Mucosa of stomach (tissue), 1 donor: Measurements from ENCODE around the gene GNA15.

ENCODE experiments used
- H3K27me3 ChIP-seq: one replicate; pipeline ENCODE4 v1.7.0; 2013; ENCODE audit warnings: mild to moderate bottlenecking, low read length; ENCODE audit not compliant: control insufficient read depth, insufficient read depth
- H3K36me3 ChIP-seq: one replicate; pipeline ENCODE4 v1.7.0; 2013; ENCODE audit warnings: low read length; ENCODE audit not compliant: control insufficient read depth, insufficient read depth
- H3K4me1 ChIP-seq: one replicate; pipeline ENCODE4 v1.7.0; 2013; ENCODE audit warnings: mild to moderate bottlenecking, low read length; ENCODE audit not compliant: control insufficient read depth, insufficient read depth
- H3K4me3 ChIP-seq: one replicate; pipeline ENCODE4 v1.7.0; 2013; ENCODE audit warnings: low read length
- H3K9ac ChIP-seq: one replicate; pipeline ENCODE4 v1.7.0; 2013; ENCODE audit warnings: mild to moderate bottlenecking, low read length, moderate library complexity
- H3K9me3 ChIP-seq: one replicate; pipeline ENCODE4 v1.7.0; 2013; ENCODE audit warnings: mild to moderate bottlenecking, low read length, moderate library complexity; ENCODE audit not compliant: control insufficient read depth
- donor health status: Pancreatic carcinoma.

GNA15 gene

DNA sequence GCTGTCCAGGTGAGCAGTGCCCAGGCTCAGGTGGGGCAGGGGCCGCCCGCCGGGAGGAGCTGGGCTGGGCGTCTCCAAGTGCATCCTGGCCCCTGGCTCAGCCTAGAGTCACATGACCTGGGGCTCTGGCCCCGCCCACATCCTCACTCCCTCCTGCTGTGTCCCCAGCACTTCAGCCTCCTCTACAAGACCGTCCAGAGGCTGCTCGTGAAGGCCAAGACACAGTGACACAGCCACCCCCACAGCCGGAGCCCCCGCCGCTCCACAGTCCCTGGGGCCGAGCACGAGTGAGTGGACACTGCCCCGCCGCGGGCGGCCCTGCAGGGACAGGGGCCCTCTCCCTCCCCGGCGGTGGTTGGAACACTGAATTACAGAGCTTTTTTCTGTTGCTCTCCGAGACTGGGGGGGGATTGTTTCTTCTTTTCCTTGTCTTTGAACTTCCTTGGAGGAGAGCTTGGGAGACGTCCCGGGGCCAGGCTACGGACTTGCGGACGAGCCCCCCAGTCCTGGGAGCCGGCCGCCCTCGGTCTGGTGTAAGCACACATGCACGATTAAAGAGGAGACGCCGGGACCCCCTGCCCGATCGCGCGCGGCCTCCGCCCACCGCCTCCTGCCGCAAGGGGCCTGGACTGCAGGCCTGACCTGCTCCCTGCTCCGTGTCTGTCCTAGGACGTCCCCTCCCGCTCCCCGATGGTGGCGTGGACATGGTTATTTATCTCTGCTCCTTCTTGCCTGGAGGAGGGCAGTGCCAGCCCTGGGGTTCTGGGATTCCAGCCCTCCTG is 71.8 kb downstream of the GNA15 start:
- Histone ChIP-seq H3K9me3 (no peaks in the 10 kb centered on the region), H3K4me3 (no peak overlapping the region), H3K36me3 (no peaks in the 10 kb centered on the region), H3K4me1 (no peaks in the 10 kb centered on the region), H3K27me3 (no peaks in the 10 kb centered on the region), H3K9ac (no peak overlapping the region)

DNA sequence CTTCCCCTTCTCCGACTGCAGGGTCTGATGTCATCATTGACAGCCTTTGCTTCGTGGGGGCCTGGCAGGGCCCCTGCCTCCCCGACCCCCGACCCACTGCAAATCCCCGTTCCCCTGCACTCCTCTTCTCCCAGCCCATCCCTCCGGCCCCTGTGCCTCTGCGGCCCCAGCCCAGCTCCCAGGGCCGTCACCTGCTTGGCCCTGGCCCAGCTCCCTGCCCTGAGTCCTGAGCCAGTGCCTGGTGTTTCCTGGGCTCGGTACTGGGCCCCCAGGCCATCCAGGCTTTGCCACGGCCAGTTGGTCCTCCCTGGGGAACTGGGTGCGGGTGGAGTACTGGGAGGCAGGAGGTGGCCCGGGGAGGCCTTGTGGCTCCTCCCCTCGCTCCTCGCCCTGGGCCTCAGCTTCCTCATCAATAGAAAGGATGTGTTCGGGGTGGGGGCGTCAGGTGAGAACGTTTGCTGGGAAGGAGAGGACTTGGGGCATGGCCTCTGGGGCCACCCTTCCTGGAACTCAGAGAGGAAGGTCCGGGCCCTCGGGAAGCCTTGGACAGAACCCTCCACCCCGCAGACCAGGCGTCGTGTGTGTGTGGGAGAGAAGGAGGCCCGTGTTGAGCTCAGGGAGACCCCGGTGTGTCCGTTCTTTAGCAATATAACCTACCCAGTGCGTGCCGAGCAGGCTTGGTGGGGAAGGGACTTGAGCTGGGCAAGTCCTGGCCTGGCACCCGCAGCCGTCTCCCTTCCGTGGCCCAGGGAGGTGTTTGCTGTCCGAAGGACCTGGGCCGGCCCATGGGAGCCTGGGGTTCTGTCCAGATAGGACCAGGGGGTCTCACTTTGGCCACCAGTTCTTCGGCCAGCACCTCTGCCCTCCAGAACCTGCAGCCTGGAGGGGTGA is 72.7 kb downstream of the GNA15 start:
- no peak overlapping the region for H3K9ac ChIP-seq
- no peak overlapping the region for H3K4me3 ChIP-seq
- H3K9me3 ChIP-seq, result no peaks in the 10 kb centered on the region
- no peaks in the 10 kb centered on the region for H3K27me3 ChIP-seq
- H3K36me3 ChIP-seq, result no peaks in the 10 kb centered on the region
- H3K4me1 ChIP-seq, result no peaks in the 10 kb centered on the region

DNA sequence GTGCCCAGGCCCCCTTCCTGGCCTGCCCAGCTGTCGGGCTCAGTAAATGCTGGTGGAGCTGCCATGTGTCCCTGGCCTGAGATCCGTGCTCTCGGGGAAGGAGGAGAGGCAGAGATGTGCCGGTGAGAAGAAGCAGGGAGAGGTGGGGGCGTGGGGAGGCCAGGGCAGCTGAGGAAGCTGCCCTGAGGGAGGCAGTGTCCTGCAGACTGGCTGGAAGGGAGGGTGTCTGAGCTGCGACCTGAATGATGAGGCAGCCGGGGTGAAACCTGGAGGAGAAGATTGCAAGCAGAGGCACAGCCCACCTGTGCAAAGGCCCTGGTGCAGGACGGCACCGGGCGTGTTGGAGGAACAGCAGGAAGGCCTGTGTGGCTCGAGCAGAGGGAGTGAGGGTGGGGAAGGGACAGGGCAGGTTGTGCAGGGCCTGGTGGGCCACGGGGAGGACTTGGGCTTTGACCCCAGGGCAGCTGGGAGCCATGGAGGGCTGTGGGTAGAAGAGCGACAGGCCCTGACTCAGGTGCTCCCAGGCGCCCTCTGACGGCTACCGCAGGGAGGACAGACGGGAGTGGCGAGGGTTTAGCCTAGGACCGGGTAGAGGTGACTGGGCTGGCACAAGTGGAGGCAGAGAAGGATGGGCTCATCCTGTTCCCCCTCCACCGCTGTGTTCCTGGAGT is 74.6 kb downstream of the GNA15 start:
- no peaks in the 10 kb centered on the region for H3K27me3 ChIP-seq
- no peaks in the 10 kb centered on the region for H3K36me3 ChIP-seq
- no peaks in the 10 kb centered on the region for H3K9me3 ChIP-seq
- H3K4me3 ChIP-seq, result no peak overlapping the region
- H3K9ac ChIP-seq, result no peak overlapping the region
- no peaks in the 10 kb centered on the region for H3K4me1 ChIP-seq

DNA sequence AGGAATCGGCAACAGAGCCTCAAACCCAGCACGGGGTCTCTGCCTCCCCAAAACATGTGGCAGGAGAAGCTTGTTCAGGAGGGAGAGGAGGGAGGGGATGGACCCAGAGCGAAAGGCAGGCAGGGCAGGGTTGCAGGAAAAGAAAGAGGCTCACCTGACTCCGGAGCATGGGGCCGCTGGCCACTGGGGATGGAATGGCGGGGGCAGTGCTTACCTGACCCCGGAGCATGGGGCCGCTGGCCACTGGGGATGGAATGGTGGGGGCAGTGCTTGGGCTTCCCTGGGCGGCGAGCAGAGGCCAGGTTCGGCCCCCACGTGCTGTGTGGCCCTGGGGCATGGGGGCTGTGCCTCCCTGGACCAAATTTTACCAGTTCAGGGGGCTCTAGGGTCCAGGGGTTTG is 75.4 kb downstream of the GNA15 start:
- Histone ChIP-seq H3K9ac (no peak overlapping the region), H3K9me3 (no peaks in the 10 kb centered on the region), H3K4me1 (no peaks in the 10 kb centered on the region), H3K36me3 (no peaks in the 10 kb centered on the region), H3K4me3 (no peak overlapping the region), H3K27me3 (no peaks in the 10 kb centered on the region)

DNA sequence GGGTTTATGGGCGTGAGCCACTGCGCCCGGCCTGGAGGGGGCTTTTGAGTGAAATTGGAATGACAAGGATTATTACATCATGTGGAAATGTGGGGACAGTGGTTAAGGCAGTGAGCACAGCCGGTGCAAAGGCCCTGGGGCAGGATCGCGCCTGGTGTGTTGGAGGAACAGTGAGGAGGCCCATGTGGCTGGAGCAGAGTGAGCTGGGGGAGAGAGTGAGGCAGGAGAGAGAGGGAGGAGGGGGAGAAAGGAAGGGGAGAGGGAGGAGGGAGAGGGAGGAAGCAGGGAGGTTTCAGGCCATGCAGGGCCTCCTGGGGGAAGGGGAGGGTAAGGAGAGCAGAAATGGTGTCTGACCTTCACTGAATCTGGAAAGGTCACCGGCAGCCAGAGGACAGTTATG is 77.3 kb downstream of the GNA15 start:
- H3K9ac ChIP-seq, result no peak overlapping the region
- H3K36me3 ChIP-seq, result no peaks in the 10 kb centered on the region
- H3K4me3 ChIP-seq, result no peak overlapping the region
- no peaks in the 10 kb centered on the region for H3K9me3 ChIP-seq
- no peaks in the 10 kb centered on the region for H3K4me1 ChIP-seq
- no peaks in the 10 kb centered on the region for H3K27me3 ChIP-seq
